HG03378 (cell line): ENCODE measurements around the gene PCDHGB2.
A peak's percentile ranks its signal among the peaks of the same experiment; 100 is the strongest.
"Not testable (repeated sequence)": the region's sequence is repeated elsewhere in the genome, so short reads cannot be mapped to it uniquely, and the experiment has no call there.

Experiments
- ATAC-seq: cut with Tn5 transposase; IDR thresholded peaks from one replicate; pipeline ENCODE4 v1.9.1; 2021; ENCODE audit warnings: mild to moderate bottlenecking, moderate library complexity; ENCODE audit not compliant: unreplicated experiment

Gene PCDHGB2

GRCh38 chr5:141359790-141360426 lies at the start of gene PCDHGB2:
Gene PCDHGB2 (plus strand): TSS chr5:141359994. CDS start chr5:141360136, 142 bp downstream.
- no peak for ATAC-seq

- ATAC-seq, result no peak
Observed at GRCh38 chr5:141313711-141314110, 46.1 kb upstream of the PCDHGB2 start.

GRCh38 chr5:141316963-141317362 lies 42.8 kb upstream of the PCDHGB2 start:
- ATAC-seq, result not testable (repeated sequence)

GRCh38 chr5:141319202-141319601 lies 40.6 kb upstream of the PCDHGB2 start:
- no peak for ATAC-seq

GRCh38 chr5:141319699-141320098 lies 40.1 kb upstream of the PCDHGB2 start:
- ATAC-seq, result no peak

- peak; percentile 81 for ATAC-seq
Observed at GRCh38 chr5:141320225-141321169, 39.3 kb upstream of the PCDHGB2 start, which contains the start of gene TAF7. Gene TAF7 (minus strand): TSS chr5:141320784. CDS start chr5:141320044, 740 bp downstream.

GRCh38 chr5:141322261-141322660 lies 37.5 kb upstream of the PCDHGB2 start:
- no peak for ATAC-seq

GRCh38 chr5:141326088-141326854 lies 33.5 kb upstream of the PCDHGB2 start:
- ATAC-seq, result peak; percentile 83

- ATAC-seq, result no peak
Observed at GRCh38 chr5:141328231-141328630, 31.6 kb upstream of the PCDHGB2 start.

GRCh38 chr5:141330299-141331080 lies 29.3 kb upstream of the PCDHGB2 start, which contains the start of gene PCDHGA1:
Gene PCDHGA1 (plus strand): TSS chr5:141330514.
- peak; percentile 46 for ATAC-seq

GRCh38 chr5:141332571-141332970 lies 27.2 kb upstream of the PCDHGB2 start:
- not testable (repeated sequence) for ATAC-seq

GRCh38 chr5:141338538-141339306 lies 21.1 kb upstream of the PCDHGB2 start, which contains the start of gene PCDHGA2:
Gene PCDHGA2 (plus strand): TSS chr5:141338760.
- no peak for ATAC-seq

GRCh38 chr5:141340781-141341354 lies 18.9 kb upstream of the PCDHGB2 start:
- not testable (repeated sequence) for ATAC-seq

GRCh38 chr5:141342773-141343172 lies 17.0 kb upstream of the PCDHGB2 start:
- no peak for ATAC-seq

GRCh38 chr5:141343242-141343952 lies 16.4 kb upstream of the PCDHGB2 start, which contains the start of gene PCDHGA3:
Gene PCDHGA3 (plus strand): TSS chr5:141343829. CDS start chr5:141344034, 205 bp downstream.
- no peak for ATAC-seq

GRCh38 chr5:141343953-141344463 lies 15.8 kb upstream of the PCDHGB2 start:
- ATAC-seq, result no peak

- no peak for ATAC-seq
Observed at GRCh38 chr5:141345327-141345726, 14.5 kb upstream of the PCDHGB2 start.

- not testable (repeated sequence) for ATAC-seq
Observed at GRCh38 chr5:141346017-141346416, 13.8 kb upstream of the PCDHGB2 start.
